ENCODE results near the gene IFI16.

GRCh38 chr1:159090286-159091179 lies 80.8 kb downstream of the IFI16 start:
- TF ChIP-seq, protein P1, sequence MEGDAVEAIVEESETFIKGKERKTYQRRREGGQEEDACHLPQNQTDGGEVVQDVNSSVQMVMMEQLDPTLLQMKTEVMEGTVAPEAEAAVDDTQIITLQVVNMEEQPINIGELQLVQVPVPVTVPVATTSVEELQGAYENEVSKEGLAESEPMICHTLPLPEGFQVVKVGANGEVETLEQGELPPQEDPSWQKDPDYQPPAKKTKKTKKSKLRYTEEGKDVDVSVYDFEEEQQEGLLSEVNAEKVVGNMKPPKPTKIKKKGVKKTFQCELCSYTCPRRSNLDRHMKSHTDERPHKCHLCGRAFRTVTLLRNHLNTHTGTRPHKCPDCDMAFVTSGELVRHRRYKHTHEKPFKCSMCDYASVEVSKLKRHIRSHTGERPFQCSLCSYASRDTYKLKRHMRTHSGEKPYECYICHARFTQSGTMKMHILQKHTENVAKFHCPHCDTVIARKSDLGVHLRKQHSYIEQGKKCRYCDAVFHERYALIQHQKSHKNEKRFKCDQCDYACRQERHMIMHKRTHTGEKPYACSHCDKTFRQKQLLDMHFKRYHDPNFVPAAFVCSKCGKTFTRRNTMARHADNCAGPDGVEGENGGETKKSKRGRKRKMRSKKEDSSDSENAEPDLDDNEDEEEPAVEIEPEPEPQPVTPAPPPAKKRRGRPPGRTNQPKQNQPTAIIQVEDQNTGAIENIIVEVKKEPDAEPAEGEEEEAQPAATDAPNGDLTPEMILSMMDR (IDR thresholded peaks at IDR 0.05), result no peak
- TF ChIP-seq POLR2AphosphoS5 (IDR thresholded peaks at IDR 0.05) (no peak), POLR2A (IDR thresholded peaks at IDR 0.05) (no peak)
